Ectodermal cell (in vitro differentiated cells): ENCODE data around the gene RNF121.
A peak's percentile ranks its signal among the peaks of the same experiment; 100 is the strongest.

Source experiments
- H3K27ac ChIP-seq: 2 replicates; pipeline ENCODE4 v1.7.0; 2013; ENCODE audit warnings: mild to moderate bottlenecking, low read depth, low read length; ENCODE audit not compliant: insufficient read depth, poor library complexity, severe bottlenecking
- H3K27me3 ChIP-seq: 2 replicates; pipeline ENCODE4 v1.7.0; 2013; ENCODE audit warnings: mild to moderate bottlenecking, low read length; ENCODE audit not compliant: insufficient read depth, control insufficient read depth, poor library complexity, severe bottlenecking
- H3K36me3 ChIP-seq: one replicate; pipeline ENCODE4 v1.7.0; 2013; ENCODE audit warnings: low read length; ENCODE audit not compliant: control insufficient read depth, insufficient read depth
- H3K4me1 ChIP-seq: one replicate; pipeline ENCODE4 v1.7.0; 2013; ENCODE audit warnings: low read length; ENCODE audit not compliant: control insufficient read depth, insufficient read depth
- H3K4me3 ChIP-seq: 2 replicates; pipeline ENCODE4 v1.7.0; 2013; ENCODE audit warnings: low read depth, low read length, control low read depth; ENCODE audit not compliant: insufficient read depth
- H3K9me3 ChIP-seq: 2 replicates; pipeline ENCODE4 v1.7.0; 2013; ENCODE audit warnings: mild to moderate bottlenecking, low read length, moderate library complexity; ENCODE audit not compliant: control insufficient read depth
- WGBS, 2 experiments: methylation state at CpG; one replicate each; pipeline ENCODE4 v1.1.7; 2013; ENCODE audit warnings: missing lambda C conversion rate in 2 of 2; 5-methylcytosine and 5-hydroxymethylcytosine counted together

The RNF121 gene

DNA sequence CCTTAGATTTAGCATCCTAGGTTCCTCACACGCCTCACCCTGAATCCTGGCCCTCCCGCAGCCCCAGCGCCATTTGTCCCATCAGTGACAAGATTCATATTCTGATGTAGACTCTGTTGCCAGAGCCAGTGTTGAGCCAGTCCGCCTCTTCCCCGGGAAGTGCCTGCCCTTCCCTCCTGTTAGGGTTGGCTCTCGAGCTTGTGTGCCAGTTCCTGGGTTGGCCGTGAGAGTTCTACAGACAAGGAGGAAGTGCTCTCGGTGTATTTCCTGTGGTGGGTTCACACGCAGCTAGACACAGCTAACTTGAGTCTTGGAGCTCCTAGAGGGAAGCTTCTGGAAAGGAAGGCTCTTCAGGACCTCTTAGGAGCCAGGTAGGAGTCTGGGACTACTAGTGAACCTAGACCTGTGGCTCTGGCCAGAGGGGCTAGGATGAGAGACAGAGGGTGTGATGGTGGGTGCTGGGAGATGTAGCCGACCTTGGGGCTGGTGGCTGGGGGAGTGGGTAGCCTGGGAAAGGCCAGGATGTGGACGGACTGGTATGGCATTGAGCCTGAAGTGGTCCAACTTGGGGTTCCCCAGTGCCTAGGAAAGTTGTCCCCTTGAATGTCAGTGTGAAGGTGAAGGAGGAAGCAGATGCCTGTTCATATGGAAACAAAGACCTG lies 69.9 kb downstream of the RNF121 start, which contains the start of gene IL18BP:
IL18BP (plus strand) TSS at position 261 of the 662 bp plus-strand sequence. CDS start 1,076 bp downstream, outside the sequence.
- H3K36me3 ChIP-seq = peaks cover 11% of the 10 kb centered on the region

DNA sequence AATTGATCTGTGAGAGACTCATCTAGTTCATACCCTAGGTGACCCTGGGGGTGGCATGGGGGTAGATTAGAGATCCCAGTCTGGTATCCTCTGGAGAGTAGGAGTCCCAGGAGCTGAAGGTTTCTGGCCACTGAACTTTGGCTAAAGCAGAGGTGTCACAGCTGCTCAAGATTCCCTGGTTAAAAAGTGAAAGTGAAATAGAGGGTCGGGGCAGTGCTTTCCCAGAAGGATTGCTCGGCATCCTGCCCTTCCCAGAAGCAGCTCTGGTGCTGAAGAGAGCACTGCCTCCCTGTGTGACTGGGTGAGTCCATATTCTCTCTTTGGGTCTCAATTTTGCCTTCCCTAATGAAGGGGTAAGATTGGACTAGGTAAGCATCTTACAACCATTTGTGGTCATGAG lies 70.5 kb downstream of the RNF121 start:
- no peak overlapping the region for H3K27ac ChIP-seq
- no peaks in the 10 kb centered on the region for H3K27me3 ChIP-seq
- peaks cover 17% of the 10 kb centered on the region for H3K36me3 ChIP-seq
- no peaks in the 10 kb centered on the region for H3K9me3 ChIP-seq
- H3K4me3 ChIP-seq = no peak overlapping the region
- H3K4me1 ChIP-seq = no peaks in the 10 kb centered on the region
- 85 to 87% methylated on average over 2 of the region's 2 CpGs for WGBS, 2 experiments

More for the DNA sequence above, 69.9 kb downstream of the RNF121 start, which contains the start of gene IL18BP:
- 94 to 96% methylated on average over 11 of the region's 11 CpGs for WGBS, 2 experiments
- H3K9me3 ChIP-seq = no peaks in the 10 kb centered on the region
- H3K4me3 ChIP-seq = no peak within 1 kb of the TSS
- H3K27me3 ChIP-seq = no peaks in the 10 kb centered on the region
- no peaks in the 10 kb centered on the region for H3K4me1 ChIP-seq
- H3K27ac ChIP-seq = no peak within 1 kb of the TSS

DNA sequence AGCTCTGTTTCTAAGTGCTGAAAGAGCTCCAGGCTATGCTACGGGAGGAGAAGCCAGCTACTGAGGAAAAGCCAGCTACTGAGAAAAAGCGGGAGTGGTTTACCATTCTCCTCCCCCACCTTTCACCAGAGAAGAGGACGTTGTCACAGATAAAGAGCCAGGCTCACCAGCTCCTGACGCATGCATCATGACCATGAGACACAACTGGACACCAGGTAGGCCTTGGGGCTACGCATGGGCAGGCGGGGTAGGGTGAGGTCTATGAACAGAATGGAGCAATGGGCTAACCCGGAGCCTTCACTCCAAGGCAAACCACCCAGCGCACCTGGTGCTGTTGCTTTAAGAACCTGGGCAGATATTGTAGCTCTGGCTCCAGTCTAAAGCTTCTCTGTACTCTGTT lies 71.0 kb downstream of the RNF121 start:
- Histone ChIP-seq H3K36me3 (peaks cover 22% of the 10 kb centered on the region), H3K4me3 (no peak overlapping the region), H3K9me3 (no peaks in the 10 kb centered on the region), H3K27me3 (no peaks in the 10 kb centered on the region), H3K4me1 (no peaks in the 10 kb centered on the region), H3K27ac (no peak overlapping the region)
- WGBS, 2 experiments = 91 to 94% methylated on average over 8 of the region's 8 CpGs

DNA sequence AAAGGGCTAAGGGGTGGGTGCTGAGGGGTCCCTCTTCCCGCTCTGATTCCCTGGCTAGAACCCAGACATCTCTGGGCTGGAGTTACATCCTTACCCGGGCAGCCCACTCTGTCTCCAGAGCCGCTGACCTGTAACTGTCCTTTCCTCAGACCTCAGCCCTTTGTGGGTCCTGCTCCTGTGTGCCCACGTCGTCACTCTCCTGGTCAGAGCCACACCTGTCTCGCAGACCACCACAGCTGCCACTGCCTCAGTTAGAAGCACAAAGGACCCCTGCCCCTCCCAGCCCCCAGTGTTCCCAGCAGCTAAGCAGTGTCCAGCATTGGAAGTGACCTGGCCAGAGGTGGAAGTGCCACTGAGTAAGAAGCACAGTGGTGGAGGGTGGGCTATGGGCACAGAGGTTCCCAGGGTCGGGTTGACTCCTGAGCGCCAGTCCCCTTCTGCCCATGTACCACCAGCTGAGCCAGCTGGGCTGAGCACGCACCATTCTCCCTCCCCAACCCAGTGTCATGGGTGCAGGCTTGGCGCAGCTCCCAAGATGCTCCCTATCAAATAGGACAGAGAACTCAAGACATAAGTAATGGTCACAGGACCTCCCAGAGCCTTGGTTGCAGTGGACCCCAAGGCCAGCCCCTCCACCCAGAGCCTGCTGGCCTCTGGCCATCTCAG lies 71.5 kb downstream of the RNF121 start:
- Histone ChIP-seq H3K27ac (no peak overlapping the region), H3K36me3 (peaks cover 27% of the 10 kb centered on the region), H3K4me3 (no peak overlapping the region), H3K9me3 (no peaks in the 10 kb centered on the region), H3K27me3 (no peaks in the 10 kb centered on the region), H3K4me1 (no peaks in the 10 kb centered on the region)
- WGBS, 2 experiments = 93 to 94% methylated on average over 10 of the region's 10 CpGs

DNA sequence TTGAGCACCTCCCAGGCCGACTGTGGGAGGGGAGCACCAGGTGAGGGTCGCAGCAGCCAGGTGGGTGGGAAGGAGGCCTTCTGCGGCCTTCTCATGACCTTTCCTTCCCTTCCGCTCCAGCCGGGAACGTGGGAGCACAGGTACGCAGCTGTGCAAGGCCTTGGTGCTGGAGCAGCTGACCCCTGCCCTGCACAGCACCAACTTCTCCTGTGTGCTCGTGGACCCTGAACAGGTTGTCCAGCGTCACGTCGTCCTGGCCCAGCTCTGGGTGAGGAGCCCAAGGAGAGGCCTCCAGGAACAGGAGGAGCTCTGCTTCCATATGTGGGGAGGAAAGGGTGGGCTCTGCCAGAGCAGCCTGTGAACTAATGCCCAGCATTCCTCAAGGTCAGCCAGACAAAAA lies 72.4 kb downstream of the RNF121 start:
- Histone ChIP-seq H3K36me3 (peaks cover 36% of the 10 kb centered on the region), H3K4me3 (no peak overlapping the region), H3K4me1 (no peaks in the 10 kb centered on the region), H3K27me3 (no peaks in the 10 kb centered on the region), H3K27ac (no peak overlapping the region), H3K9me3 (no peaks in the 10 kb centered on the region)
- WGBS, 2 experiments = 93 to 96% methylated on average over 11 of the region's 11 CpGs

DNA sequence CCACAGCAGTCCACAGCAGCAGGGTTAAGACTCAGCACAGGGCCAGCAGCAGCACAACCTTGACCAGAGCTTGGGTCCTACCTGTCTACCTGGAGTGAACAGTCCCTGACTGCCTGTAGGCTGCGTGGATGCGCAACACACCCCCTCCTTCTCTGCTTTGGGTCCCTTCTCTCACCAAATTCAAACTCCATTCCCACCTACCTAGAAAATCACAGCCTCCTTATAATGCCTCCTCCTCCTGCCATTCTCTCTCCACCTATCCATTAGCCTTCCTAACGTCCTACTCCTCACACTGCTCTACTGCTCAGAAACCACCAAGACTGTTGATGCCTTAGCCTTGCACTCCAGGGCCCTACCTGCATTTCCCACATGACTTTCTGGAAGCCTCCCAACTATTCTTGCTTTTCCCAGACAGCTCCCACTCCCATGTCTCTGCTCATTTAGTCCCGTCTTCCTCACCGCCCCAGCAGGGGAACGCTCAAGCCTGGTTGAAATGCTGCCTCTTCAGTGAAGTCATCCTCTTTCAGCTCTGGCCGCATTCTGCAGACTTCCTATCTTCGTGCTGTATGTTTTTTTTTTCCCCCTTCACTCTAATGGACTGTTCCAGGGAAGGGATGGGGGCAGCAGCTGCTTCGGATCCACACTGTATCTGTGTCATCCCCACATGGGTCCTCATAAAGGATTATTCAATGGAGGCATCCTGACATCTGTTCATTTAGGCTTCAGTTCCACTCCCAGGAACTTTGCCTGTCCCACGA lies 73.2 kb downstream of the RNF121 start:
- WGBS, 2 experiments = 86 to 93% methylated on average over 10 of the region's 10 CpGs

DNA sequence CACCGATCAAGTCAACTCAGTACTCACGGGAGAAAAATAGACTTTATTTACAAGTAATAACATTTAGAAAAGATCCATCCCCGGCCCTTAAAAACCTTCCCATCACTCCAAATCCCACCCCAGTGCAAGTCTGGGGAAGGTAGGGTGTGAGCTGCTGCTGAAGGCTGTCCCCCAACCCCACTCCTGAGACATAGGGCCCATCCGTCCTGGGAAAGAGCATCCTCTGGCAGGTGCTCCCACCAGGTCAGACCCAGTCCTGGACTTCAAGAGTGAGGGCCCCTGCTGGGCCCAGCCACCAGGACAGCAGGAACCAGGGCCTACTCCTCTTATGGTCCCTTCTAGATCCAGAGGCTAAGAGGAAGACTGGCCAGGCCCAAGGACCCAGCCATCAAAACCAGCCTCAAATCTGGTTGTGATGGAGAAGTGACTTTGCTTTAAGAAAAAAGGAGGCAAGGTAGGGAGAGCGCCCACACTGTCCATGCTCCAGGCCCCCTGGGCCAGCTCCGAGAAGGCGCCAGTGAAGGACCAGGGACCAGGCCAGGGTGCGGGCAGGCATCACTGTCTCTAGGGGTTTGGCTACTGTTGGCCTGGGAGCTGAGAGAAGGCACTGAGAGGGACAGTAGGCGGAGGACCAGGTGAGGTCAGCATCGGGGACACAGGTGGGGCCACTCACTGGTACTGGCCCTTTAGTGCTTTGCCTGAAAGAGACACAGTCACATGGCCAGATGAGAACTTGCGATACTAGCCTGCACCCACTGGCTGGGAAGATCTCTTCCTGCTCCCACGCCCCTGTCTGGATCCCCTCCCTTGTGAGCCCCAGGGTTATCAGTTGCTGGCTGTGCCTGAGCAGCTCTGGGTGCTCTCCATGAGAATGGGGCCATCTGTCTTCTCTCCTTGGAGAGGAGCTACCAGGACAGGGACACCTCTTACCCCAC lies 74.3 kb downstream of the RNF121 start:
- H3K4me3 ChIP-seq = no peak overlapping the region
- peak overlapping the region; percentile 26 for H3K27ac ChIP-seq
- H3K4me1 ChIP-seq = no peaks in the 10 kb centered on the region
- no peaks in the 10 kb centered on the region for H3K9me3 ChIP-seq
- H3K27me3 ChIP-seq = no peaks in the 10 kb centered on the region
- peaks cover 55% of the 10 kb centered on the region for H3K36me3 ChIP-seq
- WGBS, 2 experiments = 92 to 95% methylated on average over 11 to 12 of the region's 12 CpGs

More for the DNA sequence above, 73.2 kb downstream of the RNF121 start:
- Histone ChIP-seq H3K9me3 (no peaks in the 10 kb centered on the region), H3K36me3 (peaks cover 44% of the 10 kb centered on the region), H3K27ac (no peak overlapping the region), H3K27me3 (no peaks in the 10 kb centered on the region), H3K4me3 (no peak overlapping the region), H3K4me1 (no peaks in the 10 kb centered on the region)

DNA sequence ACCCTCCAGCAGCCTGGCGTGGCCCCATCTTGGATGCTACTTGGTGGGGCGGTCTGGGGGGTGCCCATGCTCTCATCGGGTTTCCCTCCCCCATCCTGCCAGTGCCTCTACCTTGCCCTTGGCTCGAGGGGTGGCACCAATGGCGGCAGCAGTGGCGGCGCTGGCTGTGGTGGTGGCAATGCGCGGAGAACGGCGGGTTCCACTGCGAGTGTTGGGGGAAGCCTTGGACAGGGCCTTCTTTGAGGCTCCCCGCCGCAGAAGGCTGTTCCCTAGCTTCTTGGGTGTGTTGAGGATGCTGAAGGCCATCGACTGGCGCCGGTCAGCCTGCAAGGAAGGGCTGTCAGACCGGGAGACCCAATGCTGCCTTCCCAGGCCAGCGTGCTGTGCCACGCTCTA lies 74.9 kb downstream of the RNF121 start:
- WGBS, 2 experiments = 95 to 98% methylated on average over 20 of the region's 20 CpGs
- Histone ChIP-seq H3K36me3 (peaks cover 61% of the 10 kb centered on the region), H3K27ac (no peak overlapping the region), H3K4me3 (no peak overlapping the region), H3K9me3 (no peaks in the 10 kb centered on the region), H3K4me1 (no peaks in the 10 kb centered on the region), H3K27me3 (no peaks in the 10 kb centered on the region)

DNA sequence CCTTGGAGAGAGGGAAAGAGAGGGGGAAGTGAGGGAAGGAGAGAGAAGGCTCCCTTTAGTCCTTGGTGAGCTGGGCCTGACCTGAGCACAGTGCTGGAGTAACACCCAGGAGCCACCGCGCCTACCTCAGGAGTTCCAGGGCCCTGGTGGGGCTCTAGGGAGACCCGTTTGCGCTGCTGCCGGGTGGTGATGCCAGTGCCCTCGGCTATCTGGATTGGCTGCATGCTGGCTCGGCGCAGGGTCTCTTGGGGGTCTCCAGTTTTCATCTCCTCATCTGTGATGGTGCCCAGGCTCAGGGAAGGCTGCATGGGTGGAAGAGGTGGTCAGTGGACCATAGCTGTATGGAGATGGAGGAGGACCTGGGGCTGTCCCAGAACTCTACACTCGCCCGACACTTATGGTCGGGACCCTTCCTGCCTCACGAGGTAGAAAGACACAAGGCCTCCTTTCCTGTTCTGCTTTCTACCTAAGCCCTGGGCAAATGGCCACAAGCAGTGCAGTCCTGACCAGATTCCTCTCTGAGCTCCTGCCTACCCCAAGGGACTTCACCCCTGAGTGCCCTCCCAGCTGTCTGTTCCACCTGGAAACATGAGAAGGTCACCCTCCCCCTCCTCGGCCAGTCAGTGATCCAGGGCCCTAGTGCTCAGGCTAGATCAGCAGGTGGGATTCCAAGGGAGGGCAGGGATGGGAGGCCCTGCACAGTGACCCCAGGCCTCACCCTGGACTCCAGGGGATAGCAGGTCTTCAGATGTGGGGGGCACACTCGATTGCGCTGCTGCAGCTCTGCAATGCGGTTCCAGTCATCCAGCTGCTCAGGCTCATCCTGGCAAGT lies 75.9 kb downstream of the RNF121 start:
- Histone ChIP-seq H3K27ac (no peak overlapping the region), H3K4me1 (no peaks in the 10 kb centered on the region), H3K4me3 (no peak overlapping the region), H3K27me3 (no peaks in the 10 kb centered on the region), H3K36me3 (peaks cover 61% of the 10 kb centered on the region), H3K9me3 (no peaks in the 10 kb centered on the region)
- 96 to 97% methylated on average over 16 of the region's 16 CpGs for WGBS, 2 experiments
